Breast epithelium (tissue), 3 donors: ENCODE results near the gene RBM26.

Experiments
- CTCF ChIP-seq, 3 donors: fragments of 450-650 bp; IDR thresholded peaks; one replicate each; pipeline ENCODE4 v1.5.1; 2016 to 2017; ENCODE audit warnings: antibody characterized with exemption in 3 of 3, mild to moderate bottlenecking in 3 of 3, moderate library complexity in 3 of 3
- POLR2A ChIP-seq: fragments of 450-650 bp; IDR thresholded peaks from one replicate; pipeline ENCODE4 v1.6.1; 2016; ENCODE audit warnings: antibody characterized with exemption, mild to moderate bottlenecking, moderate library complexity
- POLR2AphosphoS5 ChIP-seq, 3 donors: sonication (generic); formaldehyde crosslinking; IDR thresholded peaks; one replicate each; pipeline ENCODE4 v1.6.1; 2017; ENCODE audit warnings: antibody characterized with exemption in 3 of 3

GRCh38 chr13:79311386-79311785 lies 94.7 kb downstream of the RBM26 start:
- no peak for TF ChIP-seq CTCF (IDR thresholded peaks at IDR 0.05)
- TF ChIP-seq POLR2A: no peak
- no peak for TF ChIP-seq POLR2AphosphoS5 (IDR thresholded peaks at IDR 0.05)
